Measurements from ENCODE around the gene MSRB1. TPM values are rescaled to one million over a fixed set of nuclear protein-coding genes. Genes with fewer than 3 reads are reported as not detected.

MSRB1 gene
- total and polyA plus RNA-seq, 2 of the 8 experiments (the other 6 are each of a cell fraction or from before 2014, with no cell fraction given), result 28.2 to 51.4 TPM

DNA sequence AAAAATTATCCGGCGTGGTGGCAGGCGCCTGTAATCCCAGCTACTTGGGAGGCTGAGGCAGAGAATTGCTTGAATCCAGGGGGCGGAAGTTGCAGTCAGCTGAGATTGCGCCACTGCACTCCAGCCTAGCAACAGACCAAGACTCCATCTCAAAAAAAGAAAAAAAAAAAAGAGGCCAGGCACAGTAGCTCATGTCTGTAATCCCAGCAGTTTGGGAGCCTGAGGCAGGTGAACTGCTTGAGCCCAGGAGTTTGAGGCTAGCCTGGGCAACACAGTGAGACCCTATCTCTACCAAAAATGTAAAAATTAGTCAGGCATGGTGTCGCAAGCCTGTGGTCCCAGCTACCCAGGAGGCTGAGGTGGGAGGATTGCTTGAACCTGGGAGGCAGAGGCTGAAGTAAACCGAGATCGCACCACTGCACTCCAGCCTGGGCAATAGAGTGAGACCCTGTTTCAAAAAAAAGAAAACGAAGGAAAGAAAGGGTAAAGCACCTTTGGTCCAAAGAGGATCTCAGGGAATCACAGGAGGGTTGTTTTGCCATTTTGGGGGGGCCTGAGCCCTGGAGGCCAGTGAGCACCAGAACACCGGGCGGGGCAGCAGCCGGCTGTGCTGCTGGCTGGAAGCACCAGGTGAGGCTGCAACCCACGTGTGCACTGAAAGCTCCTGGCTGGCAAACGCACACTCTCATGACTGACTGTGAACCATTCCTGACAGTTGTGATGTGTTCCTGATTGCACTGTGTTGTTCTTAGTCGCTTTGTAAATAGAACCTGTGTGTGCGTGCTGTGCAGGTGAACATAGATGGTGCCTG, 43.2 kb downstream of the MSRB1 start:
- H3K56ac ChIP-seq (replicated peaks; ENCODE audit: insufficient read length, low read depth, low read length), result no peak overlapping the region
- no peak overlapping the region for H2BK12ac ChIP-seq (ENCODE audit: low read depth, low read length)
- CTCF ChIA-PET (ENCODE audit: partially characterized antibody), result interaction anchor here (0.7 to 1.9 kb wide), 5 partner anchors 9 to 1335 kb away, joined by 3 to 6 read pairs (median 4); no protein-coding TSS in a partner anchor
- no peak overlapping the region for H3K4me2 ChIP-seq (ENCODE audit: insufficient read depth in 1 of 2, low read depth in 2 of 2, low read length in 2 of 2)
- H2AFZ ChIP-seq (ENCODE audit: low read length), result no peak overlapping the region
- no peaks in the 10 kb centered on the region for H3K23me2 ChIP-seq (ENCODE audit: low read depth, low read length)
- no peaks in the 10 kb centered on the region for H4K20me1 ChIP-seq (replicated peaks in 1 of 2; ENCODE audit: control insufficient read depth in 1 of 2, insufficient read depth in 2 of 2, low read length in 2 of 2)
- H3K9me3 ChIP-seq (ENCODE audit: insufficient read depth in 2 of 2, low read depth in 1 of 2, low read length in 1 of 2), result no peaks in the 10 kb centered on the region
- no peak overlapping the region for H2BK20ac ChIP-seq (ENCODE audit: low read length)
- FAIRE-seq, result no peak
- no peaks in the 10 kb centered on the region for H3K36me3 ChIP-seq (ENCODE audit: control insufficient read depth in 2 of 4, insufficient read depth in 4 of 4, low read length in 3 of 4)
- H2BK5ac ChIP-seq (ENCODE audit: low read depth, low read length), result no peak overlapping the region
- no peak overlapping the region for H2BK15ac ChIP-seq (ENCODE audit: low read length)
- POLR2A ChIA-PET (ENCODE audit: partially characterized antibody), result interaction anchor here (1.2 kb wide), 1 partner anchor 9 kb away, joined by 3 read pairs; no protein-coding TSS in a partner anchor
- H3K27ac ChIP-seq (ENCODE audit: low read depth, low read length), result no peak overlapping the region
- H3K18ac ChIP-seq (ENCODE audit: extremely low read depth, low read length), result no peak overlapping the region
- H3K27me3 ChIP-seq (replicated peaks in 1 of 4; ENCODE audit: control insufficient read depth in 3 of 4, extremely low read depth in 1 of 4, insufficient read depth in 3 of 4, low read length in 3 of 4), result peaks cover 0 to 2% (median 0%) of the 10 kb centered on the region in 4 experiments; a peak in 1 of 7 replicates
- H4K5ac ChIP-seq (ENCODE audit: insufficient read length, low read depth, low read length), result no peak overlapping the region
- no peak overlapping the region for H3K14ac ChIP-seq (ENCODE audit: insufficient read length)
- WGBS, 2 experiments (ENCODE audit: extremely low coverage in 1 of 2, insufficient coverage in 1 of 2, insufficient read length in 1 of 2, insufficient replicate concordance in 2 of 2, low coverage in 1 of 2, low lambda C conversion rate in 2 of 2, missing lambda C conversion rate in 1 of 2), result 89% methylated on average over 13 of the region's 16 CpGs; no CpG with 5 or more reads in 1 of the 2 experiments
- no peak overlapping the region for H2BK120ac ChIP-seq (replicated peaks; ENCODE audit: low read depth, low read length)
- H3K4me3 ChIP-seq (ENCODE audit: extremely low read depth in 1 of 4, insufficient read depth in 2 of 4, low read depth in 3 of 4, low read length in 4 of 4), result no peak overlapping the region
- H3K9ac ChIP-seq (replicated peaks in 1 of 4; ENCODE audit: extremely low read depth in 1 of 4, low read depth in 3 of 4, low read length in 3 of 4), result no peak overlapping the region
- H3K23ac ChIP-seq (ENCODE audit: insufficient read length), result no peak overlapping the region
- H4K91ac ChIP-seq (replicated peaks; ENCODE audit: insufficient read length, low read length), result no peak overlapping the region
- no peaks in the 10 kb centered on the region for H3K4me1 ChIP-seq (replicated peaks in 1 of 4; ENCODE audit: control insufficient read depth in 3 of 4, insufficient read depth in 4 of 4, low read length in 3 of 4)
- H3K79me1 ChIP-seq (ENCODE audit: low read depth, low read length), result no peaks in the 10 kb centered on the region
- no peak overlapping the region for H4K8ac ChIP-seq (ENCODE audit: extremely low read depth, insufficient read depth, low read length)
- H3K79me2 ChIP-seq (ENCODE audit: control insufficient read depth in 1 of 2, insufficient read depth in 2 of 2, low read length in 2 of 2), result no peaks in the 10 kb centered on the region
- no peak overlapping the region for H2AK5ac ChIP-seq (ENCODE audit: low read depth, low read length)
- DNase-seq (ENCODE audit: low read depth in 1 of 2, low spot score in 2 of 2), result no peak
- H3K4ac ChIP-seq (replicated peaks; ENCODE audit: insufficient read length, low read depth, low read length), result no peak overlapping the region
- no peak for TF ChIP-seq BCL11A (IDR thresholded peaks at IDR 0.05; ENCODE audit: low read depth in 2 of 2, low read length in 2 of 2)
- no peak for TF ChIP-seq CREB1 (IDR thresholded peaks at IDR 0.05)
- no peak for TF ChIP-seq ZNF274 (IDR thresholded peaks at IDR 0.05; ENCODE audit: borderline replicate concordance, extremely low read depth, low read length)
- TF ChIP-seq JUN (IDR thresholded peaks at IDR 0.05; ENCODE audit: low read depth, low read length), result no peak
- TF ChIP-seq SP2 (IDR thresholded peaks at IDR 0.05; ENCODE audit: low read length), result no peak
- no peak for TF ChIP-seq EZH2 (IDR thresholded peaks at IDR 0.05; ENCODE audit: low read depth, low read length, severe bottlenecking)
- TF ChIP-seq, protein P1, sequence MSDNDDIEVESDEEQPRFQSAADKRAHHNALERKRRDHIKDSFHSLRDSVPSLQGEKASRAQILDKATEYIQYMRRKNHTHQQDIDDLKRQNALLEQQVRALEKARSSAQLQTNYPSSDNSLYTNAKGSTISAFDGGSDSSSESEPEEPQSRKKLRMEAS (IDR thresholded peaks at IDR 0.05), result no peak
- no peak for TF ChIP-seq SIN3A (conservative IDR thresholded peaks at IDR 0.05 in 1 of 2, IDR thresholded peaks at IDR 0.05 in 1 of 2; ENCODE audit: low read depth in 1 of 2, low read length in 2 of 2)
- TF ChIP-seq TEAD4 (IDR thresholded peaks at IDR 0.05; ENCODE audit: low read depth, low read length), result no peak
- TF ChIP-seq CHD1 (IDR thresholded peaks at IDR 0.05; ENCODE audit: low read depth, low read length), result no peak
- no peak for TF ChIP-seq SIX5 (IDR thresholded peaks at IDR 0.05; ENCODE audit: low read depth, low read length)
- no peak for TF ChIP-seq TAF7 (optimal IDR thresholded peaks at IDR 0.05; ENCODE audit: borderline replicate concordance, low read depth, low read length)
- TF ChIP-seq CBX8 (IDR thresholded peaks at IDR 0.05; ENCODE audit: borderline replicate concordance, low read depth, low read length), result no peak

Measured in H1 (cell line).